Activated CD8-positive, alpha-beta memory T cell treated with anti-CD3 and anti-CD28 coated beads for 4 hours (primary cell): Measurements from ENCODE around the gene RNFT2.
"Not testable (repeated sequence)": the region's sequence is repeated elsewhere in the genome, so short reads cannot be mapped to it uniquely, and the experiment has no call there.

ENCODE experiments used
- DNase-seq, 2 donors: peaks; one replicate each; pipeline ENCODE4 v3.0.0-alpha.2; 2020; ENCODE audit warnings: low read depth in 2 of 2

RNFT2 gene

GRCh38 chr12:116742787-116743186 lies 4.7 kb downstream of the RNFT2 start:
- not testable (repeated sequence) for DNase-seq

GRCh38 chr12:116744766-116745165 lies 6.7 kb downstream of the RNFT2 start:
- no peak for DNase-seq

- DNase-seq: no peak
Observed at GRCh38 chr12:116745554-116745953, 7.4 kb downstream of the RNFT2 start.

GRCh38 chr12:116749884-116750283 lies 11.8 kb downstream of the RNFT2 start:
- no peak for DNase-seq

GRCh38 chr12:116750298-116750697 lies 12.2 kb downstream of the RNFT2 start:
- no peak for DNase-seq

GRCh38 chr12:116754097-116754496 lies 16.0 kb downstream of the RNFT2 start:
- not testable (repeated sequence) for DNase-seq

GRCh38 chr12:116754783-116755182 lies 16.7 kb downstream of the RNFT2 start:
- not testable (repeated sequence) for DNase-seq

GRCh38 chr12:116759783-116760621 lies 21.9 kb downstream of the RNFT2 start:
- DNase-seq: no peak

GRCh38 chr12:116760622-116761020 lies 22.5 kb downstream of the RNFT2 start:
- DNase-seq: no peak

- no peak for DNase-seq
Observed at GRCh38 chr12:116761499-116761898, 23.4 kb downstream of the RNFT2 start.

GRCh38 chr12:116765271-116765670 lies 27.2 kb downstream of the RNFT2 start:
- no peak for DNase-seq

- DNase-seq: no peak
Observed at GRCh38 chr12:116766285-116766684, 28.2 kb downstream of the RNFT2 start.

- DNase-seq: no peak
Observed at GRCh38 chr12:116766746-116767145, 28.6 kb downstream of the RNFT2 start.

- DNase-seq: no peak
Observed at GRCh38 chr12:116771651-116772050, 33.5 kb downstream of the RNFT2 start.

GRCh38 chr12:116773276-116773731 lies 35.2 kb downstream of the RNFT2 start:
- DNase-seq: no peak

GRCh38 chr12:116774020-116774419 lies 35.9 kb downstream of the RNFT2 start:
- DNase-seq: no peak

GRCh38 chr12:116777245-116777644 lies 39.1 kb downstream of the RNFT2 start:
- no peak for DNase-seq

GRCh38 chr12:116779597-116779996 lies 41.5 kb downstream of the RNFT2 start:
- no peak for DNase-seq

GRCh38 chr12:116780942-116781341 lies 42.8 kb downstream of the RNFT2 start:
- DNase-seq: no peak

GRCh38 chr12:116783525-116784237 lies 45.6 kb downstream of the RNFT2 start:
- DNase-seq: no peak

GRCh38 chr12:116784238-116784612 lies 46.1 kb downstream of the RNFT2 start:
- DNase-seq: no peak

GRCh38 chr12:116789562-116789961 lies 51.4 kb downstream of the RNFT2 start:
- DNase-seq: not testable (repeated sequence)

- no peak for DNase-seq
Observed at GRCh38 chr12:116790066-116790465, 52.0 kb downstream of the RNFT2 start.
